ENCODE data around the gene EVC2.
A peak's percentile ranks its signal among the peaks of the same experiment; 100 is the strongest.

EVC2 gene

DNA sequence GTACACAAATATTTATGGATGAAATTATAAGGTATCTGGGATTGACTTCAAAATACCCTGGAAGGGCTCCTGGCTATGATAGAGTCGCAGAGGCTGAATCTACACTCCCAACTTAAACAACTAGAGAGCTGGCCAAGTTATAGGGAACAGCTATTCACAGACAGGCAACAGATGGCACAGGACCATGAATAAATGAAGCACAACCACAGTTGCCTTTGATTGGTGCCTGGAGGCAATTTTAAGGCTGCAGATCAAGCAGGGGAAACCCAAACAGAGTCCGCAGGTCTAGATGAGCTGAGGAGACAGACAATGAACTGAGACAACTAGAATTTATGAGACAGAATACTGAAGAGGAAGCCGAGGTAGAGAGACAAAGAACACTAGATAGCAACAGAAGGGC lies 155.9 kb downstream of the EVC2 start:
- no peak for DNase-seq

DNA sequence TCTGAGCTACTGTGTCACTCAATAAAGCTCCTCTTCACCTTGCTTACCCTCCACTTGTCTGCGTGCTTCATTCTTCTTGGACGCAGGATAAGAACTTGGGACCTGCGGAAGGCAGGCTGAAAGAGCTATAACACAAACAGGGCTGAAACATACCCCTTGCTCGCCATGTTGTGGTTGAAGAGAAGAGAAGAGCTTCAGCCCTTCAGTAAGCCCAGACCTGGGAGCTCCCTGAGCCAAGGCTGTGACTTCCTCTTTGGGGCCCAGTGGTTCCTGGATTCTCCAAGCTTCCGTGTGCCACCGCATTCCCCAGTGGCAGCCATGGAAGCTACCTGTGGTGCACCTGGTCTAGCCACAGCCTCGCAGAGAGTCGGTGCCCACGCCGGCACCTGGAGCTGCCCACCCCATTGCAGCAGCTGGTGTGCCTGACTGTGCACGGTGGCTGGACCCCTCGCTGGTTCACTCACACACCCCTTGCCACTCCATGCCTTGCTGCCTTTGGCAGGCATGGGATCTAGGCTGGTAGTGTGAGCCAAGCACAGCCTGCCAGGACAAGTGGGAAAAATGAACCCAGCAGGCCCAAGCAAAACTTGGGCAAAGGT lies 160.6 kb downstream of the EVC2 start:
- DNase-seq: no peak

DNA sequence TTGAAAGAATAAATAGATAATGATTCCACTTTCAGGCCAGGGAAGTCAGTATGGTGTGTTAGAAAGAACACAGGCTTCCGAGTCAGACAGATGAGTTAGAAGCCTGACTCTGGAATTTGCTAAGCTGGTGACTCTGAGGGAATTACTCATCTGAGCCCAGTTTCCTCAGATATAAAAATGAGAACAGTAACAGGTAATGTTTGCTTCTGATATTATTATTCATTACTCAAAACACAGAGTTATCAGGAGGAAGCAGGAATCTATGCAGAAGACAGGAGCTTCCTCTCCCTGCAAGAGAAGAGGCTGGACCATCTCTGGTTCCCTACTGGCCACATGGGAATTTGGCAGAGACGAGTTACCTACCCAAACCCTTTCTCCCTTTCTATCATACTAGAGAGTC lies 163.1 kb downstream of the EVC2 start:
- no peak for DNase-seq

DNA sequence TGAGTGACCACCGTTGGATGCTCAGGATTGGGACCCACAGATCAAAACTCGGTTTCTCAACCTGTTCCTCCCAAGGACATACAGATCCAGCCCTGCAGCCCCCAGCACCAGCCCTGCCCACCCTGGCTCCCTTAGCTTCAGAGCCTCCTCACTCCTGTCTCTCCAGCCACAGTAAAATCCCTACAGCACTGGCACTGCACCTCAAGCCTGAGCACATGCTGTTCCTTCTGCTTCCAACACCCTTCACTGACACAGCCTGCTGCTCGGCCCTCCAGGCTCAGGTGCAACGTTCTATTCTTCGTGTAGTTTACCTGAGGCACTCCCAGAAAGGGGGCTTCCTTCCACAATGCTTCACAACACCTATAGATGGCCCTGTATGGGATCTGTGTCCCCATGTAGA lies 163.6 kb downstream of the EVC2 start:
- DNase-seq: no peak

DNA sequence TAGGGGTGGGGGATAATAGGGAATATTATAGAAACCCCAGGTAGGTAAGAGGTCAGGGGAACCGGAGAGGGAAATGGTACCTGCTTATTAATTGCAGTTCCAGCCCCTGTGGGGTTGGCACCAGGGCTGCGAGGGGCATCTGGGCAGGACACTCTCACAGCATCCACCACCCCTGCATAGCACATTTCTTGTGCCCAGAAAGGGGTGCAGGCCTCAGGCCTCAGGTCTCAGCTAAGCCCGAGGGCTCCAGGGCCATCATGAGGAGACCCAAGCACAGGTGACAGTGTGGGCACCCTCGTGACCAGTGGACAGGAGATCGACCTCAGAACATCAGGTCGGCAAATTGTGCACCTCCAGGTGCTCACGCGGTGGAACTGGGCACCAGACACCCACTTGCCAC lies 164.7 kb downstream of the EVC2 start:
- no peak for DNase-seq

DNA sequence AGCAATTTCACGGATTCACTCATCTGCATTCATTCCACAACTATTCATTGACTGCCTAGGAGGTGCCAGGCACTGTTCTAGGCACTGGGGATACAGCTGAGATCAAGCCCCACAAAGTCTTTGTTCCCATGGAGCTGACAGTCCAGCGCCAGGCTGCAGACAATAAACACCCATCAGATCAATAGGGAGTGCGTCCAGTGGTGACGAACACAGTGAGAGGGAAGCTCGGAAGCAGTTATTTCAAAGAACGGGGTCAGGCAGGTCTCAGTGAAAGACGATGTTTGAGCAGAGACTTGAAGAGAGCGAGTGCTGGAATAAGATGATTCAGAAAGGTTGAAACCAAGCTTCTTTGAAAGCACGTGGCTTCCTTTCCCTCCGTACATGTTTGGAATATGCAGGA lies 167.2 kb downstream of the EVC2 start:
- DNase-seq: no peak

DNA sequence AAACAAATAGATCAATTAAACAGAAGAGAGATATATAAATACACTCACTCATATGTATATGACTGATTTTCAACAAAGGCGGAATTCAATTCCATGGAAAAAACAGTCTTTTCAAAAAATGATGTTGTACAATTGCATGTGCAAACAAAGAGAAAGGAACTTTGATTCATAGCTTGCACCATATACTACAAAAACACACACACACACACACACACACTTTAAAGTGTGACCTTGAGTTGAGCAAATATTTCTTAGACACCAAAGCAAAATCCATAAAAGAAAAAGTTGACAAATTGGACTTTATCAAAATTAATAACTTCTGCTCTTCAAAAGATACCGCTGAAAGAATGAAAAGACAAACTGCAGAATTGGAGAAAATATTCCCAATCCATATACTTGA lies 168.8 kb downstream of the EVC2 start:
- DNase-seq: no peak

DNA sequence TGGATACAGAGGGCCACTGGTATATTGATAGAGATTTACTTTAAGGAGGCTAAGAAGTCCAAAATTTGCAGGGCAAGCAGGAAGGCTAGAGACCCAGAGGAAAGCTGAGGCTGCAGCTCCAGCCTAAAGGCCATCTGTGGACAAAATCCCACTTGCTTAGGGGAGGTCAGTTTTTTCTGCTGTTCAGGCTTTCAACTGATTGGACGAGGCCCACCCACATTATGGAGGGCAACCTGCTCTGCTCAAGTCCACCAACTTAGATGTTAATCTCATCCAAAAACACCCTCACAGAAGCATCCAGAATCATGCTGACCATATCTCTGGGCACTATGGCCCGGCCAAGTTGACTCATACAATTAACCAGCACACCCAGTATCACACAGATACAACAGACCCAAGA lies 176.3 kb downstream of the EVC2 start:
- no peak for DNase-seq

DNA sequence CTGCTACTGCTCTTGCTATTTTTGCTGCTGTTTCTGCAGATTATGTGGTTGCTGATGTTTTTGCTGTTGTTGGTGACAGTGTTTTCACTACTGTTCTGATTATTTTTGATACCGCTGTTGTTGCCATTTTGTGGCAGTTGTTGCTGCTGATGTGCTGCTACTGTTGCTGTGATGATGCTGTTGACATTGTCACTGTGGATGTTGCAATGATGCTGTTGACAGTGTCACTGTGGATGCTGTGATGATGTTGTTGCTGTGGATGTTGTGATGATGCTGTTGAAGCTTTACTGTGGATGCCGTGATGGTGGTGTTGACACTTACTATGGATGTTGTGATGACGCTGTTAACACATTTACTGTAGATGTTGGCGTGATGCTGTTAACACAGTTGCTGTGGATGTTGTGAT lies 180.3 kb downstream of the EVC2 start:
- DNase-seq: no peak

DNA sequence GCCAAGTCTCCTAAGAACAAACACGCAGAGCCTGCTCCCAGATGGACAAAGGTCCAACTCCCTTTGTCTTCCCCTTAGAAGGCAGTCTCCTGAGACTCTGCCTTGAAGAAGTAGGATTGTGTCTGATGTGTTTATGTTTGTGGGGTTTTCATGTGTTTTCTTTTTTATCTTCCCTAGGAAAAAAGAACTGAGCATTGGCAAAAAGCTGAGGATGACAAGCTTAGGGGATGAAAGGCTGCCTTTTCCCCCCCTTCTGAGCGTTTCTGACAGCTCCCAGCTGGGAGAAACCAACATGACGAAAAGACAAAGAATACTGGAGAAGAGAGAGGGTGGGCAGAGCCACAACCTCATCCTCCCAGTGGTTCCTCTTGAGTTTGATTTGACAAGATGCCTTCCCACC lies 181.1 kb downstream of the EVC2 start:
- DNase-seq: peak; percentile 48

DNA sequence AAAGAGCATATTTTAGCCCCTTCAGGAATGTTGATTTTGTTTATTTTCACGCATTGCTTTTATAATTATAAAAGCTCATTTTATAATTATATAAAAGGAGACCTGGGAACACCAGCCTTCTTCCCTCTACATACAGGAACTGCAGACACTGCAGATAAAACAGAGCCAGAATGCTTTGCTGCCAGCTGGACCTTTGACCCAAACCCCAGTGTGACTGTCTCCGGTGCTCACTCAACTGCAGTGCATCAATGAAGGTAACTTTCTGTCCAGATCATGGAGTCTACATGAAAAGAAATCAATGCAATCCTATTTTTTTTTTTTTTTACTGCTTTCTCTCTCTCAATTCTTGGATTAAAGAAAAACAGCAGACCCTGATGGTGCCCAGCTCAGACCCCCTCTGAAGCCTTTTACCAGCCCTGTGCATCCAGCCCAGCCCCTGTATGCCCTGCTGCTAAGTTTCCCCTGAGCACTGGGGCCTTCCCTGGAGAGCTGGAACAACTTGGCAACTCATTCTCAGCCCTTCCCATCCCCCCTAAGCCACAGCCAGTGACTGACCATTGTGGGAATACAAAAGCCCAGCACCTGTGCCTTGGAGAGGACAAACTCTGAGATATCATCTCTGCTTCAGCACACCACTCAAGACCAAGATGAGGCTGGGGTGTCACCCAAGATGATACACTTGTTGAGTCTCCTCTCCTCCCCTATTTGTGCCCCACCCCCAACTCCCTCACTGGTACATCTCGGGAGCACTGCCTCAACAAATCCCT lies 182.1 kb downstream of the EVC2 start:
- DNase-seq: peak; percentile 55

DNA sequence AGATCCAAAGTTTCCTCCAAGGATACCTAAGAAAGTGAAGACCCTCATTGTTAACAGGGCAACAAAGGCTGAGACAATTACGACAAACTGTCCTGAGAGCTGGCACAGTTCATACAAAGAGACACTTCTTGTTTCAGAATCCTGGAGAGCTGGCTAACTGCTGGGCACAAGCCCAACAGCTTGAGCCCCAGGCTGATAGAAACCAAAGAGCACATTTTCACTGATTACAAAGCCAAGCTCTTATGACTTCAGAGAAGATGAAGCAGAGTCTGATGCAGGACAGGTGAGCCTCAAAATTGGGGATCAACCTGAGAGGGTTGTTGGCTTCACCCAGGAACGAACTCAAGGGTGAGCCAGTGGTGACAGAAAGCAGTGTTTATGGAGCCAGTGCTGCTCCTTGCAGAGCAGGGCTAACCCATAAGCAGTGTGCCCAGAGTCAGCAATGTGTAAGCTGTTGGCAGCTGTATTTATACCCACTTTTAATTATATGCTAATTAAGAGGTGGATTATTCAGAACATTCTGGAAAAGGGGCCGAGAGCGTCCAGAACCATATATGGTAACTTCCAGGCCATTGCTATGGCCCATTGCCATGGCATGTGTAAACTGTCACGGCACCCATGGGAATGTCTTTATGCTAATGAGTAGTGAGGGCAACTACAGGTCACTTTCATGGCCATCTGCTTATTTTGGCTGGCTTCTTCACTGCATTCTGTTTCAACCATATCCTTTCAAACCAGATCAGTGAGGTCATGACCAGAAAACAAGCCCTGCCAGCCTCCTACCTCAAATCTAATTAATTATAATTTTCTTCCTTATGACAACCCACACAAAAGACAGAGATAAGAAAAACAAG lies 183.7 kb downstream of the EVC2 start:
- peak; percentile 81 for DNase-seq

DNA sequence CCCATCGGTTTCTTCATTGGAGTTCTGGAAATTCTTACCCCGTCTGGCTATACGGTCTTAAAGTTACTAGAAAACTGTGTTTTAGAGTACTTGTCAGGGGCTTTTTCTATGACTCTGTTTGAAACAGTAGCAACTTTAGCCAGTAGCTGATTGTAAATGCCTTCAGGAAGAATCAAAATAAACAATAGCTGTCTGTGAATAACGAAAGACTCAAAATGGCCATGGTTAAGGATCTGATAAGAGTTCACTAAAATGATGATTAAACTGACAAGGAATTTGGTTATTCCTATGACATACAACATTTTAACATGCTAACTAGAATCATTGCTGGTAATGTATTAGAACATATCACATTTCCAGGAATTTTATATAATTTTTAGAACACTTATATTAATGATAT lies 191.0 kb downstream of the EVC2 start:
- no peak for DNase-seq

DNA sequence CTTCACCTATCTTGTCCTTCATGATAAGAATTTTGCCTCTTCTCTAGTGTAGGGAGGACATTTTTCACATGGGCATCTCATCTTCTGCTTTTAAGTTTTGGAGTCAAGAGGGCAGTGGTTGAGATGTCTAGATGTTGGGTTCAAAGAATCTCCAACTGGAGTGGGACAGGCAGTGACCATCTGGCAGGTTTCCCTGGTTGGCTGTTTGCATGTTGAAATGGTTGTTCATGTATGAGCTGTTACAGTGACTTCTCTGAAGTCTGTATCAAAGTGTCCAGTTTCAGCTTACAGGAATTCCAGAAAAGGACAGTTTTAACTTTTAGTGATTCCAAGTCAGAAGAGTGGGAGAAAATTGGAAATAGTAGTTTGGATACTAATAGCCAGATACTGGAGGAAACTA lies 192.7 kb downstream of the EVC2 start:
- no peak for DNase-seq

Measured in retina (tissue), 1 donor.